HG03571 (cell line): ENCODE data around the gene GPD1.

Source experiments
- ATAC-seq: cut with Tn5 transposase; IDR thresholded peaks from one replicate; pipeline ENCODE4 v1.9.1; 2021; ENCODE audit not compliant: unreplicated experiment

The GPD1 gene

DNA sequence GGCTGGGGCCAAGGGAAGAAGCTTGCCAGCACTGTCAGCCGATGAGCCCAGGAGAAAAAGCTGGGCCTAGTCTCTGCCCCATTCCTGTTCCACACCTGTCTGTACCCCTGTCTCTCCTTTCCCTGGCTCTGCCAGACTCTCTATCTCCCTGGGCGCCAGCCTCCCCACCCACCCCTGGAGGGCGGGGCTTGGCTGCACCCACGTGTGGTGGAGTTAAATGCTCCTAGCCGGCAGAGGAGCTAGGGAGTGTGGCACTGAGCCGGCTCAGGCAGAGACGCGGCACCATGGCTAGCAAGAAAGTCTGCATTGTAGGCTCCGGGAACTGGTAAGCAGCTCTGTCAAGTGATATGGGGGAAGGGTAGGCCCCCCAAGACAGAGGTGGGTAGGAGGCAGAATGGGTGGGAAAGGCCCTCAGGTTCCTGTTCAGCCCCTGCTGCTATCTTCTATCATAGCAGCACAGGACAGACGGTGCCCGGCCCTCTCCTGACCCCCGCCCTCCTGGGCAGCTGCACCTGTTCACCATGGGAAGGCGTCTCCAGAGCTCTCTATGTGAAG, at the start of gene GPD1:
Gene GPD1, plus strand, starts transcription at position 242 of the 555 bp plus-strand sequence. Its CDS starts 43 bp downstream, at position 285.
- ATAC-seq = no peak

DNA sequence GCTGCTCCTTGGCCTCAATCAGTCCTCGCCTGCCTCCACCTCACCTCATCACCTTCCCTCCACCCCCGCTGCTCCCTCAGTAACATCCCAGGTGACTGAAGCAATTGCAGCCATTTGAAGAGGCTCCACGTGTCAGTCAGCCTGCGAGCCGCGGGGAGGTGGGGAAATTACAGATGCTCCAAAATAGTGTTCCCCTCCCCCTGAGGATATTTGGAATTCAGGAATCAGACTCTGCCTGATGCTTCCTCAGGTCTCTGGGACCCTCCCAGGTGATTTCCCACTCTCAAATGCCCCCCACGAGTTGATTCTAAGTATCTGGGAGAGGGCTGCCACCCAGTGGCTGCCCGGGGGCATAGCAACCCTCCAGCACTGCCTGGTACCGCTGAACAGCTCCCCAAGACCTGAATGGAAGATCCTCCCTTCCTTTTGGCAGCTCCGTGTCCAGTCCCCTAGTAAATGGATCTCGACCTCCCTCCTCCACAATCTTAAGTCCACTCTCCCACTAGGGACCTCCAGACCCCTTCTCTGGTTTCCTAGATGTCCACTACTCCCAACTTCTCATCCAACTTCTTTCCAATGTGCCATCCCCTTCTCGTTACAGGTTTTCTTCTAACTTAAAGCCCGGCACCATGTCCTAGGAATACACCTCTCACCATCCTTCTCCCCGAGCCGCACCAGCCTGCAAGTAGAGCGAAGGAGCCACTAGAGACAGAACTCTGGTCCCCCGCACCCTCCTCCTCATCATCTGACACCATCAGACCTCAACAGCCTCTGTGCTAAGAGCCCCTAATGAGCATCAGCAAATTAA, 47.8 kb upstream of the GPD1 start:
- ATAC-seq = no peak

DNA sequence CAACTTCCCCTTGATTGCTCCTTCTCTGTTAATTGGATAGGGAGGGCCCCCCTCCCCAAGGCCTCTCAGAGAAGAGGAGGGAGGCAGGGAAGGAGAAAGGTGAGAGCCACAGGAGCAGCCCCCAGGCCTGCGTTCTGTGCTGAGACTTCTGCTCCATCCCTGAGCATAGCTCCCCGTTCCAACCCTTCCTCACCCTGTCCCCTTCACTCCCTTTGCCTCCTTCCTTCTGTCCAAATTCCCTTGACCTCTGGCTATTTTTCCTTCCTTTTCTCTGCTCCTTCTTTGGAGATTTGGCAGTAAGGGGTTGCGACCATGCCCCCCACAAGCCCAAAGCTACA, 47.2 kb upstream of the GPD1 start:
- ATAC-seq = no peak

DNA sequence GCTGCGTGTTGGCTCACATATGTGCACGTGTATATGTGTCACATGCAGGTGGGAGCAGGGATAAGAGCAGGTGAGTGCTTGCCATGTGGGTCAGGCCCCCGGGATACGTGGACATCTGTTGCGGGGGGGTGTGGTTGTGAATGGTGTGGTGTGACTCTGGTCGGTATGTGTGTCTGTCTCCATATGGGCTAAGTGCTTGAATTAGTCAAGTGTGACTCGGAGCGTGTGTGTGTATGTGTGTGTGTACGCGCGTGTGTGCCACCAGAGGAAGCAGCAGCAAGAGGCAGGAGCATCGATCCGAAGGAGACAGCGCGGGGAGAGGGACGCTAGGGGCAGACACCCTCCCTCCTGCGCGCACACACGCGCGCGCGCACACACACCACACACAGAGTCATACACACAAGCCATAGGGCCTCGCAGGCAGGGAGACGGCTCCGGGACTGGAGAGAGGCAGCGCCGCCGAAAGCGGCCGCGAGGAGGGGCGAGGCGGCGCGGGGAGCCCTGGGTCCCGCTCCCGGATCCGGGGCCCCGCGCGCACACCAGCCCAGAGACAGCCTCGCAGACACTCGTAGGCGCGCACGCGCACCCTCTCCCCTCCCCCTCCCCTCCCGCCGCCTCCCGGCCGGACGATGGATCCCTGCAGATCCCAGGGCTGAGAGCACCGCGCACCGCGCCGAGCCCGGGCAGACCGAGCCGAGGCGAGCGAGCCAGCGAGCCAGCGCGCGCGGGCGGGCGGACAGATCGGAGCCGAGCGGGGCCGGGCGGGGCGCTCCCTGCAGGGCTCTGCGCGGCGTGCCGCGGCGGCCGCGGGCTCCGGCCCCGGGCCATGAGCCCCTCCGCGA, 46.6 kb upstream of the GPD1 start, which contains the start of gene ASIC1:
Gene ASIC1, plus strand, starts transcription at position 597 of the 842 bp plus-strand sequence. CDS start 1,171 bp downstream, outside the sequence.
- ATAC-seq = no peak

DNA sequence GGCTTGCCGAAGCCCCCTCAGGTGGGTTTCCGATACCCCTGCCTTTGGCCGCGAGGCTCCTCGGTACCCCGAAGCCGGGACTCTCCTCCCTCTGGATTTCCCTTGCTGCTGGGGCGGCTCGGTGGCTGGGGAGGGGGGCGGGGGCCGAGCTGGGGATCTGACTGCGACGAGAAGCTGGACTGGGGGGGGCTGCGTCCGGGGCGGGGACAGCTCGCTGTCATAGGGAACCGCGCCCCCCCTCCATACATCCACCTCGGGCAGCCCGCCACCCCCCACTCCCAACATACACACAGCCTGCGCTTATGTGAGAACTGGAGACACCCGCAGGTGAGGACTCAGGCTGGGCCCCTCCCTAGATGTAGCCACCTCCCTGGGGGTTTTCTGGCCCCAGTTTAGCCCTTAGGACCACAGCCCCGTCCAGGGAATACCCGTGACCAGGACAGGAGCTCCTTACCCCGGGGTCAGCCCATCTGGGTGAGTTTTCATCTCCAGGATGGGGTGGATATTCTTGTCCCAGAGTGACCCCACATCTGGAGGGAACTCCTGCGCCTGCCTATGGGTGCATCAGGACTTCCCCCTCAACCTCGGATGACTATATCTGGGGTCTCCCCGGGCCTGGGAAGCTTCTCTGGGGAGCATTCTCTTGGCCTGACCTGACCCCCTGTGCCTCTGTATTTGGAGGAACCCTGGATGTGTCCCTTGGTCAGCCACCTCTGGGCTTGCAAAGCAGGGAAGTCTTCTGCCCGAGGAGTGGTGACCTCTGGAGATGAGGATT, 45.7 kb upstream of the GPD1 start:
- no peak for ATAC-seq

DNA sequence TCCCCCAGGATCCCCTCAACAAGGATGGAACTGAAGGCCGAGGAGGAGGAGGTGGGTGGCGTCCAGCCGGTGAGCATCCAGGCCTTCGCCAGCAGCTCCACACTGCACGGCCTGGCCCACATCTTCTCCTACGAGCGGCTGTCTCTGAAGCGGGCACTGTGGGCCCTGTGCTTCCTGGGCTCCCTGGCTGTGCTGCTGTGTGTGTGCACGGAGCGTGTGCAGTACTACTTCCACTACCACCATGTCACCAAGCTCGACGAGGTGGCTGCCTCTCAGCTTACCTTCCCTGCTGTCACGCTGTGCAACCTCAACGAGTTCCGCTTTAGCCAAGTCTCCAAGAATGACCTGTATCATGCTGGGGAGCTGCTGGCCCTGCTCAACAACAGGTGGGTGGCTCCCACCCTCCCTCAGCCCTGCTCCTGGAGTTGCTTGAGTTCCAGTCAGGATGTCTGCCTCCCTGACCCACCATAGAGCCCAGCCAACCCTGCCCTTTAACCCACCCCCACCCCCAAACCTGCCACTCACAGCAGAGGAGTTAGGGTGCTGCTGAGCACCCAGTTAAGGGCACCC, 45.0 kb upstream of the GPD1 start:
- ATAC-seq = no peak

DNA sequence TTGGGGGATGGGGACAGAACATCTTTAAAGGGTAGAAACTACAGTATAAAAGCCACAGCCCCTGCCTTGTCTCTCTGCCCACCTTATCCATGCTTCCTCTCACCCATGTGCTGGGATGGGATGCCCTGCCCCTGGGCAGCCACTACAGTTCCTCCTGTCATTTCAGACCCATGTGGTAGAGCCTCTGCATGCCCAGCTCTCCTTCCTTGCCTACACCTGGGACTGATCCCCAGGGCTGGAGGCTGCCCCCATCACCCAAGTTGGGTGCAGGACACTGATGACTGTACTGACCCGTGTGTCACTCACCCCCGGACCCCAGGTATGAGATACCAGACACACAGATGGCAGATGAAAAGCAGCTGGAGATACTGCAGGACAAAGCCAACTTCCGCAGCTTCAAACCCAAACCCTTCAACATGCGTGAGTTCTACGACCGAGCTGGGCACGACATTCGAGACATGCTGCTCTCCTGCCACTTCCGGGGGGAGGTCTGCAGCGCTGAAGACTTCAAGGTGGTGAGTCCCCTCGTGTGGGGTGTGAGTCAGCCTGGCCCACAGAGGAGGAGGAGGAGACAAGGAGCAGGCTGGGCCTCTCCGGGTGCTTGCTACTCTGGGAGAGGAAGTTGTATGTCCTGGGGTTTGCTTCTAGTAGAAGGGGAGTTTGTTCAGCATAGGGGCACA, 44.2 kb upstream of the GPD1 start:
- ATAC-seq = no peak

DNA sequence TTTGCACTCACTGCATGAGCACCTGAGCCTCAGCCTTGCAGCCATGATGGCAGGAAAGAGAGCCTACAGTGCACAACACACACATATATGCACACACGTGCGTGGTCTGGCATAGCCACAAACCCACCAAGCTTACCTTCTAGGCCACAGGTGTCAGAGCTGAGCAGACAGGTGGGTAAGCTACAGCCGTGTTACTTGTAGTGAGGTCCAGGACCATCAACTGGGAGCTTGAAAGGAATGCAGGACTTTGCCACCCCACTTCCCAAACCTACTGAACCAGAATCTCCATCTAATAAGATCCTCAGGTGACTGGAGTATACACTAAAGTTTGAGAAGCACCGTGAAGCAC, 43.7 kb upstream of the GPD1 start:
- ATAC-seq = no peak

DNA sequence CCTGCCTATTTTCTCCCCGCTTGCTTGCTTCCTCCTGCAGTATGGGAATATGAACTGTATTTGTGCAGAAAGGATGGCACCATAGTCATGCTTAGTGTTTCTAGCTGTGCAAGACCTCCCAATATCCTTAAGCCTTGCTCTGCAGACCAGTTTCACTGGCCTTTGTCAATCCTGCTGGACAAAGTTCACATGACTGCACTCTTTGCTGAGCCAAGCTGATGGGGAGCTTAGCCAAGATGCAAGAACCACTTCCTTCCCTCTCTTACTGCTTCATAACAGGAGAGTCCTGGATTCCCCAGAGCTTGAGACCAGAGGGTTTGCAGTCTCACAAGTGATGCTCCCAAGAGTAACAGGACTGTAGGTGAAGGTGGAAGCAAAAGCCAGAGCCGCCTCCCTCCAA, 42.6 kb upstream of the GPD1 start:
- ATAC-seq = no peak

DNA sequence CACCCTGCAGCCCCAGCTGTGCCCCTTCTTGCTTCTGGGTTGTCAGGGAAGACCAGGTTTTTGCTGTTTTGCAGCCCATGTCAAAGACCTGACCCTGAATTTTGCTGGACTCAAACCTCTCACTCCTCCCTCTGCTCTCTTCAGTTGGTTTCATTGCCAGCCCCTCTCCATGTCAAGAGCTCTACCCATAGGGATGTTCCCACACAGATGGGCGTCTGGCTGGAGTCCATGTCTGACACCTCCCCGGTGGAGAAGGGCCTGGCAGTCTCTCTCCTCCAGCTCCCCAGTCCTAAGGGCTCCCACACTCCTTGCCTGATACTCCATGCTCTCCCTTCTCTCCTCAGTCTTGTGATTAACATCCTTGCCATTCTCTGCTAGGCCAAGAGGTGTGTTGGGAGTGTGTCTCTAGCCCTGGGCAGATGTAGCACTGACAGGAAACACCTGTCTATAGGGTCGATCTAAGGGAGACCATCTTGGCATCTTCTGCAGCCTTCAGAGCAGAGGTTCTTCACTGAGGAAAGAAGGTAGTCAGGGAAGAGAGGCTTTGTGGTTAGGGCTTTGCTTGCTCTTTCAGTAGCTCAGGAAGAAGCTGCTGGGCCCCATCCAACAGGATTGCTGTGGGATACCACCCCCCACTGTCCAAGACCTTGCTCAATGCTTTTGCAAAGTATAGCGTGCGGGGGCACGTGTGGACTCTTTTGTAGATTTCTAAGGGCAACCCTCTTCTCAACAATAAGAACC, 41.7 kb upstream of the GPD1 start:
- ATAC-seq = no peak

DNA sequence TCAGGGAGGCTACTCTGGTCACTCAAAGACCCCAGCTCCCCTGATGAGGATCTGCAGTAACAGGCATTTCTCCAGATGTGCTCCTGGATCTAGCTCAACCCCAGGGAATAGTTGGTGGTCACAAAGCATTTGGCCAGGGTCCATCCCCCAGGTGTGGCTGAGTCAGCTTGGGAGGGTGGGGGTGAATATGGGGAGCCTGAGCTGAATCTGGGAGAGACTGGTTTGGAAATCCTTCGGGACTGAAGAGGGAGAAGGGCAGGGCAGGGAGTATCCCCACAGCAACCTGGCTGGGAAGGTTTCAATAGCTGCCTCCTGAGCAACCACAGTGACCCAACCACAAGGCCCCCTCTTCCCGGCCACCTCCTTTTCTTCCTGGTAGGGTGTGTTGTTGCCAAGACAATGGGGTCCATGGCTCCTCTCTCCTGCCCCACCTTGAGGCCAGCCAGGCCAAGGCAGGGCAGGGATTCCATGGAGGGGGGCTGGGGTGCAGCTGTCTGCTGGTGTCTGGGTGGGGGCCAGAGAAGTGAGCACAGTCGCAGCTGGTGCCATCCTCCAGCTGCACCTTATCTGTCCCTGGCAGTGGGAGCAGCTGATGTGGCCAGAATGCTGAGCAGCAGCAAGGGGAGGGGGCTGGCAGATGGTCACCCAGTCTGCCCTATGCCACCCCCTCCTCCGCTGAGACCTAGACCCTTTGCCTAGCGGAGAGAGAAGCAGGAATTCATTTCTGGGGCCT, 40.9 kb upstream of the GPD1 start:
- ATAC-seq = no peak

DNA sequence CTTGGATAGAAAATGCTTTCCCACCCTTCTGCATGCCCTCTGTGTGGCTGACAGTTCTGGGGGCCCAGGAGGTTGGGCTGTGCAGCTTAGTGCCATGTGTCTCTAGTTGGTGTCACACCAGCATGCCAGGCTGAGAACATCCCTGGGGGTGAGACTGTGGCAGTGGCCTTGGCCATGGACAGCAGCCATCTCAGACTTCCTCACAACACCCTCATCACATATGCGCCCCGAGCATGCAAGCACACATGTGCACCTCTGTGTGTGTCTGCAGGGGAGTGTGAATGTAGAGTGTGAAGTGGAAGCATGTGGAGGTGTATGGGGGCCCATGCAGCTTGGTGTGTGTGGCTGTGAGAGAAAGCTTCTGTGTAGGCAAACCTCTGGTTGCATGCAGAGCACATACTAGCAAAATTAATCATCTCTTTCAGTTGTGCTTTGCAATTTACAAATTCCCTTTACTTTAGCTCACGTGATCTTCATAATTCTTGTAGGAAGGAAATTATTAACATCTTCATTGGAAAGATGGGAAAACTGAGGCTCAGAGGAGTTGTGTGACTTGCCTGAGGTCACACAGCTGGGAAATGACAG, 38.0 kb upstream of the GPD1 start:
- ATAC-seq = no peak

DNA sequence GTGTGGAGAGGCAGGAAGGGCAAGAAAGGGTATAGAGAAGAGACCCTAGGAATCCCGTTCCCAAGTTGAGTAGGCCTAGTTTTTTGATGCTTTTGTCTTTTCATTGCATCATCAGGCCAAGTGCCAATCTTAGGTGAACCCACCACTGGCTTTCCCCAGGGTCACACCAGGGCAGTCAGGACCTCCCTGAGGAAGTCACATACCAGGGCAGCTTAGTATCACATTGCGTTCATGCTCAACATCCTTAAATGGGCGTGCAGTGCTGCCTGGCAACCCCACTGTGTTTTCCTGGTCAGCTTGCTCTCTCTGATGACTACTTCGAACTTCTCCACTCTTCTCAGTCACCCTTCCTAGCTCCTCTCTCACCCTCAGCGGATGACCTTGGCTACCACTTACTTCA, 37.4 kb upstream of the GPD1 start:
- ATAC-seq = no peak

DNA sequence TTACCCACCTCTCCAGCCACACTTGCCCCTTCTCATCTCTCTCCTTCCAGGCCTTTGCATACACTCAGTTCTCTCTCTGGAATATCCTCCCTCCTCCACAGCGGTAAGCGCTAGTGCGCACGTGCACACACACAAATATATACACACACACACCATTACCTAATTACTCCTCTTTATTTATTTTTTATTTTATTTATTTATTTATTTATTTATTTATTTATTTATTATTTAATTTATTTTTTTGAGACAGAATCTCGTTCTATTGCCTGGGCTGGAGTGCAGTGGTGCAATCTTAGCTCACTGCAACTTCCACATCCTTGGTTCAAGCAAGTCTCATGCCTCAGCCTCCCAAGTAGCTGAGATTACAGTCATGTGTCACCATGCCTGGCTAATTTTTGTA, 34.7 kb upstream of the GPD1 start:
- ATAC-seq = no peak

DNA sequence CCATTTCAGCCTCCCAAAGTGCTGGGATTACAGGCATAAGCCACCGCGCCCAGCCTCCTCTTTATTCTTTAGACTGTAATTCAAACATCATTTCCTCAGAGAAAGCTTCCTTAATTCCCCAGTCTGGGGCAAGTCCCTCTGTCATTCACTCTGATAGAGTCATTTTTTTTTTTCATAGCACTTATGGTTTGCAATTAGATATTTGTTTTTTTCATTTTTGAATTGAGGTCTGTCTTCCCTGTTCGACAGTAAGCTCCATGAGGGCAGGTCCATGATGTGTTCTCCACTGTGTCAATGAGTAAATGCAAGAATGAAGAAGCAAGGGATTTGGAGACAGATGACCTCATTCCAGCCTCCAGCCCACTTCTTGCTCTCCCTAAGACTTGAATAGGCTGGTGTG, 34.3 kb upstream of the GPD1 start:
- ATAC-seq = no peak

DNA sequence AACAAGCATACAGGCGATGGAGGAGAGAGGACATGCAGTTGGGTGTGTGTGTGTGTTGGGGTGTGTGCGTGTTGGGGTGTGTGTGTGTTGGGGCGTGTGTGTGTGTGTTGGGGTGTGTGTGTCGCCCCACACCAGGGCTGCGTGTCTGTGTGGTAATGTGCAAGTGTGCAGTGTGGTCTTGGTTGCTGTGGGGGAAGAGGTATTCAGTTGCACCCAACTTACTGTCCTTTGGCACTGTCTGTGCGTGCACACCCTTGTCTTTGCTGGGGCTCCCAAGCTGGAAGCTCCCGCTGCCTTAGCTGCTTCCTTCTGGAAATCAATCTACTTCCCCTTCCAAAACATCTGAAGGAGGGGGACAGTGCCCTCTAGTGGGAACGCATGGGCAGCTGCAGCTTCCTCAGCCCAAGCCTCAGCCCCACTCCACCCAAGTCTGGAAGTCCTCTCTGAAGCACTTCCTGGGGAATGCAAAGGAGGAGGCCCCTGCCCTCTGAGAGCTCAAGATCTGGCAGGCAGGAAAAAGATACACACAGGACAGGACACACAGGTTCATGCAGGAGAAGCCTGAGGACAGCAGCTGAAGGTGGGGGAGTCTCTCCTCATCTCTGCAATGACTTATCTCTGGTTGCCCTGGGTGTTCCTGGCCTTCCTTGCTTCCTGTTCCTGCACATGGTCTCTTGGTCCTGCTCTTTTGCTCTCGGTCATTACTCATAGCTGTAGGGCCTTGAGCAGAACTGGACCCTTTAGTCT, 33.3 kb upstream of the GPD1 start:
- ATAC-seq = no peak

DNA sequence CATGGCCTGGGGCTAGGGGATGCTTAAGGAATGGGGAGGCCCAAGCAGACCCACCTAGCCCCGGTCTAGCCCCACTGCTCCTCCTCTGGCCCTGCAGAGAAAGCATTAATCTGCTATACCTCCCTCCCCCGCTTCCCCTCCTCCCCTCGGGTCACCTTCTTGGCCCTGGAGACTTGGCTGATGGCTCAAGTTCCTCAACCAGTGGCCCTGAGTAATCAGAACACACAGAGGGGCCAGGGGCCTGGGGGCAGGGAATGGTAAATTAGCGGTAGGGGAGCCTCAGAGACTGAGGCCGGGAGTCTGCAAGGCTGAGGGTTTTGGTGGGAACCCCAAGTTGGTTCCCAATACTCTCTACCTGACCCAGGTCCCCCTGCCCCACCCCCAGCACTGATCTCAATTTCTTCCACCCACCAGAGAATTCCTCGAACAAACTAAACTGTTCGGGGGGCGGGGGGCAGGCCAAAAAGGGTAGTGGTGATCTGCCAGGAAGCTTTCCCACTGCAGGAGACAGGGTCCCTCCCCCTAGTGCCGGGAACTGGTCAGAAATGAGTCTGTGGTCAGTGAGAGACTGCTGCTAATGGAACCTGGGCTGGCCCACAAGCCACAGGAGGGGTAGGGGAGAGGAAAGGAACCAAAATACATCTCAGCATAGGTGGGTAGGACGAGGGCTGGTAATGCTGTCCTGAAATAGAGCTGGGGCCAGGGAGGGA, 31.5 kb upstream of the GPD1 start:
- no peak for ATAC-seq
